K562 (cell line): ENCODE measurements around the gene PDE9A. TPM values are rescaled to one million over a fixed set of nuclear protein-coding genes. Genes with fewer than 3 reads are reported as not detected.

ENCODE experiments used
- ATAC-seq: fragments of 200-7000 bp; cut with Tn5 transposase; 3 replicates; pipeline ENCODE4 v1.9.1; 2020; ENCODE audit warnings: moderate library complexity
- BruUV-seq: library from RNA; stranded (reverse); fragments of 400-500 nt; replicated peaks from 2 replicates; lab custom pipeline; 2021; lab: Mats Ljungman, UMichigan
- CTCF ChIA-PET: fragments of 300-600 bp; formaldehyde crosslinking; extraction: SDS; loops from one replicate; lab custom pipeline; 2021; ENCODE audit warnings: low intra/inter-chr PET ratio; lab: Yijun Ruan, JAX
- POLR2A ChIA-PET: fragments of 300-600, 350-650 bp; sonication (Branson Sonifier 250); formaldehyde crosslinking; extraction: SDS; loops from one replicate; lab custom pipeline; 2021; ENCODE audit warnings: antibody characterized with exemption, inconsistent platforms; lab: Yijun Ruan, JAX
- DNase-seq, 4 experiments: peaks; one replicate each; pipeline versions ENCODE4 v3.0.0 to v3.0.0-alpha.2; 2011 to 2018; ENCODE audit warnings: low spot score in 3 of 4, mixed read lengths in 3 of 4; ENCODE audit errors: extremely low read depth in 1 of 4
- FAIRE-seq: peaks from 2 replicates; lab custom pipeline; 2011; peaks lifted over from hg19 to GRCh38; lab: Jason Lieb, UNC
- H2AFZ ChIP-seq: 2 replicates; pipeline ENCODE4 v1.6.0; 2011; ENCODE audit warnings: low read depth, low read length, control low read depth, inconsistent platforms
- H3K27ac ChIP-seq: fragments of 200-600 bp; 3 replicates; pipeline ENCODE4 v1.8.0; 2011; ENCODE audit warnings: low read depth, mild to moderate bottlenecking, control low read depth, inconsistent platforms, low read length, moderate library complexity, mixed read lengths; ENCODE audit errors: extremely low read depth
- H3K27me3 ChIP-seq, 2 experiments: fragments of 300-600 bp in 1 of 2; 2 replicates in 1 of 2; 3 replicates in 1 of 2; pipeline versions ENCODE4 v1.6.0 to v1.8.0; 2011; ENCODE audit warnings: inconsistent platforms in 2 of 2, low read length in 2 of 2, mild to moderate bottlenecking in 1 of 2, mixed read lengths in 1 of 2, moderate library complexity in 1 of 2; ENCODE audit not compliant: control insufficient read depth in 2 of 2, insufficient read depth in 2 of 2
- H3K36me3 ChIP-seq: fragments of 300-600 bp; 3 replicates; pipeline ENCODE4 v1.8.0; 2011; ENCODE audit warnings: mild to moderate bottlenecking, low read length, inconsistent platforms; ENCODE audit not compliant: control insufficient read depth, insufficient read depth
- H3K4me1 ChIP-seq, 2 experiments: fragments of 200-600 bp in 1 of 2; replicated peaks in 1 of 2; 2 replicates in 1 of 2; 3 replicates in 1 of 2; pipeline versions ENCODE4 v1.5.1 to v1.8.0; 2011; ENCODE audit warnings: inconsistent platforms in 2 of 2, low read length in 2 of 2, mild to moderate bottlenecking in 1 of 2, mixed read lengths in 1 of 2, moderate library complexity in 1 of 2; ENCODE audit not compliant: control insufficient read depth in 2 of 2, insufficient read depth in 2 of 2
- H3K4me2 ChIP-seq: 2 replicates; pipeline ENCODE4 v1.6.1; 2011; ENCODE audit warnings: low read length, control low read depth, inconsistent platforms, mixed read lengths; ENCODE audit not compliant: insufficient read depth
- H3K4me3 ChIP-seq: fragments of 200-600 bp; sonication (generic), shearing (Covaris generic); 2 replicates; pipeline ENCODE4 v1.5.1; 2016; ENCODE audit warnings: control low read depth, inconsistent platforms
- H3K79me2 ChIP-seq: fragments of 200-600 bp; 3 replicates; pipeline ENCODE4 v1.8.0; 2011; ENCODE audit warnings: low read length, inconsistent platforms; ENCODE audit not compliant: control insufficient read depth, insufficient read depth
- H3K9ac ChIP-seq, 2 experiments: 2 replicates each; pipeline versions ENCODE4 v1.6.0 to v1.6.1; 2011; ENCODE audit warnings: low read depth in 2 of 2, low read length in 2 of 2, control low read depth in 1 of 2, inconsistent platforms in 1 of 2, mild to moderate bottlenecking in 1 of 2, mixed read lengths in 1 of 2; ENCODE audit not compliant: insufficient read depth in 1 of 2
- H3K9me1 ChIP-seq: one replicate; pipeline ENCODE4 v1.6.0; 2011; ENCODE audit warnings: inconsistent platforms, mild to moderate bottlenecking, low read length, moderate library complexity; ENCODE audit not compliant: control insufficient read depth, insufficient read depth
- H3K9me3 ChIP-seq: replicated peaks from 2 replicates; pipeline ENCODE4 v1.5.1; 2011; ENCODE audit warnings: low read depth, low read length, inconsistent platforms; ENCODE audit not compliant: control insufficient read depth, insufficient read depth
- H4K20me1 ChIP-seq: replicated peaks from 2 replicates; pipeline ENCODE4 v1.6.1; 2011; ENCODE audit warnings: low read length, inconsistent platforms, mixed read lengths; ENCODE audit not compliant: control insufficient read depth, insufficient read depth
- ARID1B ChIP-seq: fragments of 450-650 bp; IDR thresholded peaks from 2 replicates; pipeline ENCODE4 v1.6.1; 2016; ENCODE audit warnings: antibody characterized with exemption, mild to moderate bottlenecking, inconsistent platforms
- ASH1L ChIP-seq: fragments of 450-650 bp; IDR thresholded peaks from 2 replicates; pipeline ENCODE4 v1.6.1; 2018; ENCODE audit warnings: borderline replicate concordance, mild to moderate bottlenecking, low read depth; ENCODE audit not compliant: partially characterized antibody
- HDGF ChIP-seq: fragments of 450-650 bp; IDR thresholded peaks from 2 replicates; pipeline ENCODE4 v1.6.1; 2016
- NCOA2 ChIP-seq, 2 experiments: fragments of 450-650 bp; IDR thresholded peaks; 2 replicates each; pipeline ENCODE4 v1.6.1; 2018; ENCODE audit warnings: mild to moderate bottlenecking in 2 of 2, moderate library complexity in 1 of 2; ENCODE audit not compliant: partially characterized antibody in 2 of 2
- RCOR1 ChIP-seq, 2 experiments: IDR thresholded peaks; 2 replicates each; pipeline ENCODE4 v1.6.1; 2012; ENCODE audit warnings: low read depth in 2 of 2, low read length in 2 of 2, borderline replicate concordance in 1 of 2, improper control_type of control experiment in 1 of 2
- SPI1 ChIP-seq: IDR thresholded peaks from 2 replicates; pipeline ENCODE4 v1.6.1; 2011; ENCODE audit warnings: low read depth, low read length, control low read depth, borderline replicate concordance
- TAF15 ChIP-seq: fragments of 200-400 bp; formaldehyde crosslinking; IDR thresholded peaks from 2 replicates; pipeline ENCODE4 v1.6.1; 2017; ENCODE audit warnings: mild to moderate bottlenecking, low read depth, low read length, moderate library complexity
- ZNF507 ChIP-seq: conservative IDR thresholded peaks from 2 replicates; pipeline ENCODE4 v1.6.1; 2017; ENCODE audit warnings: missing genetic modification characterization, missing compliant biosample characterization
- ZNF57 ChIP-seq: fragments of 450-650 bp; formaldehyde crosslinking; IDR thresholded peaks from 2 replicates; pipeline ENCODE4 v1.4.0; 2020; ENCODE audit warnings: mild to moderate bottlenecking, moderate library complexity
- WGBS: fragments of 100-300 bp; shearing (Covaris generic); methylation state at CpG from one replicate; pipeline ENCODE4 v1.1.6; 2016; ENCODE audit warnings: low coverage, mixed read lengths; ENCODE audit not compliant: insufficient coverage; ENCODE audit errors: missing lambda C conversion rate; 5-methylcytosine and 5-hydroxymethylcytosine counted together
- in situ Hi-C: fragments of 300-500 bp; cut with MboI; formaldehyde crosslinking; loops from 4 replicates; pipeline ENCODE4 v1.15.0; 2018; ENCODE audit warnings: inconsistent platforms, mixed read lengths
- intact Hi-C: fragments of 100-400 bp; cut with micrococcal nuclease; formaldehyde crosslinking; loops from 2 replicates; pipeline ENCODE4 v1.14.2; 2022
- polyA plus RNA-seq, 8 experiments: library from polyadenylated mRNA; depleted of rRNA in 4 of 8; stranded (reverse) in 5 of 8; unstranded in 3 of 8; fragments of >200 nt; fragmentation: Nextera tagmentation in 2 of 8; fragmentation: Illumina TruSeq in 1 of 8; extraction: Ambion mirVana in 2 of 8; extraction: Trizol in 1 of 8; gene quantifications; 2 replicates each; pipeline versions ENCODE4 v1.2.1 to v1.2.3, GENCODE V29; 2011 to 2014; ENCODE audit warnings: inconsistent platforms in 1 of 8, missing spikeins in 1 of 8
- total RNA-seq, 7 experiments: library from RNA; depleted of rRNA in 6 of 7; stranded (reverse); fragments of >200 nt in 6 of 7; fragmentation: Illumina TruSeq in 2 of 7; extraction: Trizol in 2 of 7; gene quantifications; 2 replicates each; pipeline versions ENCODE4 v1.2.1 to v1.2.3, GENCODE V29; 2011 to 2021; ENCODE audit warnings: low replicate concordance in 1 of 7
- TF ChIP-seq, protein P1 (sequence below): fragments of 250-450 bp; sonication (Bioruptor Pico); IDR thresholded peaks from 2 replicates; pipeline ENCODE4 v1.4.0; 2020; ENCODE audit warnings: mild to moderate bottlenecking

PDE9A gene
- total and polyA plus RNA-seq, 9 of the 15 experiments (the other 6 are each of a cell fraction or from before 2014, with no cell fraction given), result 0.07 to 0.27 TPM; not detected in 7

DNA sequence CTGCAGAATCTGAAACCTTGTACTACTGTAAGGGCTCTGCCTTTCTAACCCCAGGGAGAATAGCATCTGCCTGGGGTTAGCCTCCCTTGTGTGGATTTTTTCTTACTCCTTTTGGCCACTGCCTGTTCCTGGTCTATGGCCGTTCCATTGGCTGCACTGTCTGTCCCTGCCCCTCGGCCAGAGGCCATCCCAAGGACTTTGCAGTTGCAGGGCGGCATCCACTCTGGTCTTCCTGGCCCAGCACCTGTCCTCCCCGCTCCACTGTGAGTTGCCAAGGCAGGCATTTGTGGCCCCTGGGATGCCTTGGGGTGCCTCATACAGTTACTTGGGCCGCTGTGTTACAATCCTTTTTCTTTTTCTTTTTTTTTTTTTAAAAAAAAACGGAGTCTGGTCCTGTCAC, 45.8 kb downstream of the PDE9A start:
- H3K9ac ChIP-seq, result no peak overlapping the region
- POLR2A ChIA-PET, result no interaction called here
- 0 out of 2 replicates have a peak, but pooled peaks cover 4% of the 10 kb centered on the region for H4K20me1 ChIP-seq
- no peak overlapping the region for H3K4me2 ChIP-seq
- in situ Hi-C loops (no loop called here), intact Hi-C loops (no loop called here)
- H2AFZ ChIP-seq, result no peak overlapping the region
- ATAC-seq (no peak; the same call in 2 of the 3 replicates), FAIRE-seq (no peak), DNase-seq (no peak)
- H3K79me2 ChIP-seq, result no peaks in the 10 kb centered on the region
- H3K4me3 ChIP-seq, result no peak overlapping the region
- WGBS, result 0% methylated on average over 6 of the region's 6 CpGs
- H3K36me3 ChIP-seq, result no peaks in the 10 kb centered on the region
- no peaks in the 10 kb centered on the region for H3K9me1 ChIP-seq
- no peak overlapping the region for H3K27ac ChIP-seq
- H3K27me3 ChIP-seq, result peaks cover 29 to 54% of the 10 kb centered on the region in 2 experiments
- no peaks in the 10 kb centered on the region; a peak in 1 of 5 replicates for H3K4me1 ChIP-seq
- no peaks in the 10 kb centered on the region for H3K9me3 ChIP-seq
- no TSS peak for BruUV-seq
- TF ChIP-seq ZNF57 (no peak), NCOA2 (IDR thresholded peaks at IDR 0.05; ENCODE audit: partially characterized antibody in 2 of 2) (no peak), RCOR1 (IDR thresholded peaks at IDR 0.05; ENCODE audit: borderline replicate concordance in 1 of 2, low read depth in 2 of 2, low read length in 2 of 2) (no peak), TAF15 (no peak), ZNF507 (tag) (no peak), SPI1 (no peak), ARID1B (no peak), ASH1L (no peak), HDGF (no peak)
- TF ChIP-seq, protein P1, sequence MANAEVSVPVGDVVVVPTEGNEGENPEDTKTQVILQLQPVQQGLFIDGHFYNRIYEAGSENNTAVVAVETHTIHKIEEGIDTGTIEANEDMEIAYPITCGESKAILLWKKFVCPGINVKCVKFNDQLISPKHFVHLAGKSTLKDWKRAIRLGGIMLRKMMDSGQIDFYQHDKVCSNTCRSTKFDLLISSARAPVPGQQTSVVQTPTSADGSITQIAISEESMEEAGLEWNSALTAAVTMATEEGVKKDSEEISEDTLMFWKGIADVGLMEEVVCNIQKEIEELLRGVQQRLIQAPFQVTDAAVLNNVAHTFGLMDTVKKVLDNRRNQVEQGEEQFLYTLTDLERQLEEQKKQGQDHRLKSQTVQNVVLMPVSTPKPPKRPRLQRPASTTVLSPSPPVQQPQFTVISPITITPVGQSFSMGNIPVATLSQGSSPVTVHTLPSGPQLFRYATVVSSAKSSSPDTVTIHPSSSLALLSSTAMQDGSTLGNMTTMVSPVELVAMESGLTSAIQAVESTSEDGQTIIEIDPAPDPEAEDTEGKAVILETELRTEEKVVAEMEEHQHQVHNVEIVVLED (CRISPR knock-in tag), result no peak
- CTCF ChIA-PET, result no interaction called here
